Measurements from ENCODE around the gene MICB.
"Not testable (repeated sequence)": the region's sequence is repeated elsewhere in the genome, so short reads cannot be mapped to it uniquely, and the experiment has no call there.

The MICB gene

GRCh38 chr6:31476515-31477139 lies 21.3 kb upstream of the MICB start:
- no peak for DNase-seq

GRCh38 chr6:31477521-31477920 lies 20.4 kb upstream of the MICB start:
- no peak for DNase-seq

GRCh38 chr6:31478186-31478950 lies 19.6 kb upstream of the MICB start:
- DNase-seq: no peak

GRCh38 chr6:31479151-31479932 lies 18.6 kb upstream of the MICB start:
- DNase-seq: no peak

- no peak for DNase-seq
Observed at GRCh38 chr6:31479933-31480535, 17.9 kb upstream of the MICB start.

- DNase-seq: no peak
Observed at GRCh38 chr6:31480574-31480973, 17.4 kb upstream of the MICB start.

GRCh38 chr6:31483392-31483791 lies 14.6 kb upstream of the MICB start:
- no peak for DNase-seq

GRCh38 chr6:31485055-31485454 lies 12.9 kb upstream of the MICB start:
- DNase-seq: no peak

- not testable (repeated sequence) for DNase-seq
Observed at GRCh38 chr6:31486065-31486837, 11.7 kb upstream of the MICB start.

GRCh38 chr6:31487674-31488073 lies 10.3 kb upstream of the MICB start:
- DNase-seq: not testable (repeated sequence)

GRCh38 chr6:31489086-31489485 lies 8.9 kb upstream of the MICB start:
- DNase-seq: no peak

GRCh38 chr6:31490115-31490873 lies 7.7 kb upstream of the MICB start:
- DNase-seq: no peak

GRCh38 chr6:31493550-31493874 lies 4.4 kb upstream of the MICB start:
- not testable (repeated sequence) for DNase-seq

GRCh38 chr6:31493875-31494694 lies 3.9 kb upstream of the MICB start:
- DNase-seq: no peak

GRCh38 chr6:31495580-31495979 lies 2.4 kb upstream of the MICB start:
- DNase-seq: no peak

GRCh38 chr6:31496826-31497225 lies 1.1 kb upstream of the MICB start:
- not testable (repeated sequence) for DNase-seq

- no peak for DNase-seq
Observed at GRCh38 chr6:31498748-31499147, 803 bp downstream of the MICB start.

- not testable (repeated sequence) for DNase-seq
Observed at GRCh38 chr6:31499648-31500047, 1.7 kb downstream of the MICB start.

GRCh38 chr6:31502586-31502985 lies 4.6 kb downstream of the MICB start:
- no peak for DNase-seq

- not testable (repeated sequence) for DNase-seq
Observed at GRCh38 chr6:31509036-31509435, 11.1 kb downstream of the MICB start.

- DNase-seq: no peak
Observed at GRCh38 chr6:31510007-31510406, 12.1 kb downstream of the MICB start.
